SK-N-SH treated with all-trans-retinoic acid at 6 μM for 48 hours (cell line): Measurements from ENCODE around the gene FLG2.

Experiments used
- ARNTL ChIP-seq: fragments of 450-650 bp; formaldehyde crosslinking; IDR thresholded peaks from 2 replicates; pipeline ENCODE4 v1.5.0; 2020; ENCODE audit warnings: low read depth, mild to moderate bottlenecking, moderate library complexity, borderline replicate concordance
- ISL1 ChIP-seq: fragments of 250-450 bp; sonication (Bioruptor Pico); IDR thresholded peaks from 2 replicates; pipeline ENCODE4 v2.1.2; 2022; ENCODE audit warnings: mild to moderate bottlenecking, moderate library complexity
- PPARA ChIP-seq: fragments of 250-450 bp; sonication (Bioruptor Pico); IDR thresholded peaks from 2 replicates; pipeline ENCODE4 v1.5.0; 2020; ENCODE audit warnings: mild to moderate bottlenecking, borderline replicate concordance
- ZC3H10 ChIP-seq: fragments of 250-450 bp; sonication (Bioruptor Pico); IDR thresholded peaks from 2 replicates; pipeline ENCODE4 v1.5.1; 2021; ENCODE audit warnings: mild to moderate bottlenecking, moderate library complexity
- ZFP3 ChIP-seq: fragments of 250-450 bp; sonication (Bioruptor Pico); IDR thresholded peaks from 2 replicates; pipeline ENCODE4 v1.5.0; 2020; ENCODE audit warnings: mild to moderate bottlenecking, moderate library complexity
- ZNF70 ChIP-seq: fragments of 450-650 bp; formaldehyde crosslinking; IDR thresholded peaks from 2 replicates; pipeline ENCODE4 v1.5.0; 2020; ENCODE audit warnings: mild to moderate bottlenecking, moderate library complexity
- TF ChIP-seq, protein P1 (sequence below): fragments of 250-450 bp; sonication (Bioruptor Pico); IDR thresholded peaks from 2 replicates; pipeline ENCODE4 v1.5.0; 2020; ENCODE audit warnings: mild to moderate bottlenecking, moderate library complexity
- TF ChIP-seq, protein P2 (sequence below): fragments of 250-450 bp; sonication (Bioruptor Pico); IDR thresholded peaks from 2 replicates; pipeline ENCODE4 v1.8.0; 2020; ENCODE audit warnings: mild to moderate bottlenecking, moderate library complexity, borderline replicate concordance

DNA sequence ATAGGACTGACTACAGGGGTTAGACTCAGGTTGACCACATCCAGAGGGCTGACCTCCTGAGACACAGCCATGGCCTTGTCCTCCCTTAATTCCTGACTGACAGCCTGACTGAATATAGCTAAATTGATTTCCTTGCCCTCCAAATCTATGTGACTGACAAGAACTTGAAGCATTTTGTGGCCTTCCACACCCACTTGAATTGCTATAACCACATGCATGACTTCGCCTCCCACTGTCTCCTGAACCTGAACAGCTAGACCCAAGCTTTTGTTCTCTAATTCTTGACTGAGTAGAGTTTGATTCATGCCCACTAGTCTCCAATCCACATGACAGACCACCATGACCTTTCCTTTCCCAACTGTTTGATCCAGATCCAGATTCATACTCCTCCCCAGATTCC, 3.1 kb downstream of the FLG2 start:
- TF ChIP-seq, protein P1, sequence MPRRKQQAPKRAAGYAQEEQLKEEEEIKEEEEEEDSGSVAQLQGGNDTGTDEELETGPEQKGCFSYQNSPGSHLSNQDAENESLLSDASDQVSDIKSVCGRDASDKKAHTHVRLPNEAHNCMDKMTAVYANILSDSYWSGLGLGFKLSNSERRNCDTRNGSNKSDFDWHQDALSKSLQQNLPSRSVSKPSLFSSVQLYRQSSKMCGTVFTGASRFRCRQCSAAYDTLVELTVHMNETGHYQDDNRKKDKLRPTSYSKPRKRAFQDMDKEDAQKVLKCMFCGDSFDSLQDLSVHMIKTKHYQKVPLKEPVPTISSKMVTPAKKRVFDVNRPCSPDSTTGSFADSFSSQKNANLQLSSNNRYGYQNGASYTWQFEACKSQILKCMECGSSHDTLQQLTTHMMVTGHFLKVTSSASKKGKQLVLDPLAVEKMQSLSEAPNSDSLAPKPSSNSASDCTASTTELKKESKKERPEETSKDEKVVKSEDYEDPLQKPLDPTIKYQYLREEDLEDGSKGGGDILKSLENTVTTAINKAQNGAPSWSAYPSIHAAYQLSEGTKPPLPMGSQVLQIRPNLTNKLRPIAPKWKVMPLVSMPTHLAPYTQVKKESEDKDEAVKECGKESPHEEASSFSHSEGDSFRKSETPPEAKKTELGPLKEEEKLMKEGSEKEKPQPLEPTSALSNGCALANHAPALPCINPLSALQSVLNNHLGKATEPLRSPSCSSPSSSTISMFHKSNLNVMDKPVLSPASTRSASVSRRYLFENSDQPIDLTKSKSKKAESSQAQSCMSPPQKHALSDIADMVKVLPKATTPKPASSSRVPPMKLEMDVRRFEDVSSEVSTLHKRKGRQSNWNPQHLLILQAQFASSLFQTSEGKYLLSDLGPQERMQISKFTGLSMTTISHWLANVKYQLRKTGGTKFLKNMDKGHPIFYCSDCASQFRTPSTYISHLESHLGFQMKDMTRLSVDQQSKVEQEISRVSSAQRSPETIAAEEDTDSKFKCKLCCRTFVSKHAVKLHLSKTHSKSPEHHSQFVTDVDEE (CRISPR knock-in tag) = no peak
- TF ChIP-seq, protein P2, sequence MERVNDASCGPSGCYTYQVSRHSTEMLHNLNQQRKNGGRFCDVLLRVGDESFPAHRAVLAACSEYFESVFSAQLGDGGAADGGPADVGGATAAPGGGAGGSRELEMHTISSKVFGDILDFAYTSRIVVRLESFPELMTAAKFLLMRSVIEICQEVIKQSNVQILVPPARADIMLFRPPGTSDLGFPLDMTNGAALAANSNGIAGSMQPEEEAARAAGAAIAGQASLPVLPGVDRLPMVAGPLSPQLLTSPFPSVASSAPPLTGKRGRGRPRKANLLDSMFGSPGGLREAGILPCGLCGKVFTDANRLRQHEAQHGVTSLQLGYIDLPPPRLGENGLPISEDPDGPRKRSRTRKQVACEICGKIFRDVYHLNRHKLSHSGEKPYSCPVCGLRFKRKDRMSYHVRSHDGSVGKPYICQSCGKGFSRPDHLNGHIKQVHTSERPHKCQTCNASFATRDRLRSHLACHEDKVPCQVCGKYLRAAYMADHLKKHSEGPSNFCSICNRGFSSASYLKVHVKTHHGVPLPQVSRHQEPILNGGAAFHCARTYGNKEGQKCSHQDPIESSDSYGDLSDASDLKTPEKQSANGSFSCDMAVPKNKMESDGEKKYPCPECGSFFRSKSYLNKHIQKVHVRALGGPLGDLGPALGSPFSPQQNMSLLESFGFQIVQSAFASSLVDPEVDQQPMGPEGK = no peak
- no peak for TF ChIP-seq ISL1 (CRISPR knock-in tag)
- TF ChIP-seq ZNF70 (CRISPR knock-in tag) = no peak
- TF ChIP-seq PPARA = no peak
- no peak for TF ChIP-seq ZC3H10 (CRISPR knock-in tag)
- no peak for TF ChIP-seq ZFP3 (CRISPR knock-in tag)
- TF ChIP-seq ARNTL (CRISPR knock-in tag) = no peak
